ENCODE measurements around the gene SFPQ.
"Not testable (repeated sequence)": the region's sequence is repeated elsewhere in the genome, so short reads cannot be mapped to it uniquely, and the experiment has no call there.

The SFPQ gene

GRCh38 chr1:35145892-35146549, 46.9 kb downstream of the SFPQ start:
- not testable (repeated sequence) for H3K9ac ChIP-seq (ENCODE audit: low read depth, low read length, poor library complexity); H3K36me3 ChIP-seq (replicated peaks in 1 of 2; ENCODE audit: control insufficient read depth in 2 of 2, insufficient read depth in 2 of 2, low read length in 2 of 2); H3K18ac ChIP-seq (ENCODE audit: low read length); H3K27ac ChIP-seq (replicated peaks; ENCODE audit: low read length); H3K4me1 ChIP-seq (ENCODE audit: control insufficient read depth in 2 of 2, insufficient read depth in 1 of 2, low read depth in 1 of 2, low read length in 2 of 2); H2BK12ac ChIP-seq (ENCODE audit: low read length); H4K91ac ChIP-seq (ENCODE audit: low read depth, low read length, poor library complexity); H3K79me1 ChIP-seq (ENCODE audit: low read depth, low read length); H3K23ac ChIP-seq (ENCODE audit: low read depth, low read length, poor library complexity); H2AK5ac ChIP-seq (ENCODE audit: low read depth, low read length); H3K14ac ChIP-seq (ENCODE audit: low read length); H3K4me3 ChIP-seq (ENCODE audit: low read length in 2 of 2); H3K4ac ChIP-seq (ENCODE audit: low read length); H3K9me3 ChIP-seq (replicated peaks in 1 of 2; ENCODE audit: control insufficient read depth in 2 of 2, insufficient read depth in 1 of 2, low read depth in 1 of 2, low read length in 2 of 2); H2BK15ac ChIP-seq (ENCODE audit: low read length); H4K8ac ChIP-seq (ENCODE audit: low read depth, low read length); H2BK120ac ChIP-seq (ENCODE audit: low read depth, low read length); DNase-seq (ENCODE audit: low spot score); H3K4me2 ChIP-seq (ENCODE audit: insufficient read depth, low read length, poor library complexity, severe bottlenecking); H2BK5ac ChIP-seq (ENCODE audit: low read length); H2AFZ ChIP-seq (ENCODE audit: low read length); H3K27me3 ChIP-seq (ENCODE audit: control insufficient read depth in 3 of 3, insufficient read depth in 3 of 3, low read depth in 1 of 3, low read length in 3 of 3)
- no CpG with 5 or more reads among the region's 13 CpGs for WGBS, 2 donors (ENCODE audit: extremely low coverage in 2 of 2, insufficient read length in 2 of 2, insufficient replicate concordance in 1 of 2)

GRCh38 chr1:35143737-35144508, 49.0 kb downstream of the SFPQ start:
- no CpG with 5 or more reads among the region's 12 CpGs for WGBS, 2 donors (ENCODE audit: extremely low coverage in 2 of 2, insufficient read length in 2 of 2, insufficient replicate concordance in 1 of 2)
- H3K79me1 ChIP-seq (ENCODE audit: low read depth, low read length): peaks cover under 1% of the 10 kb centered on the region
- H3K18ac ChIP-seq (ENCODE audit: low read length): no peak overlapping the region
- H3K4me1 ChIP-seq (ENCODE audit: control insufficient read depth in 2 of 2, insufficient read depth in 1 of 2, low read depth in 1 of 2, low read length in 2 of 2): peaks cover 0 to 4% of the 10 kb centered on the region in 2 donors
- H3K9me3 ChIP-seq (replicated peaks in 1 of 2; ENCODE audit: control insufficient read depth in 2 of 2, insufficient read depth in 1 of 2, low read depth in 1 of 2, low read length in 2 of 2): no peaks in the 10 kb centered on the region
- H3K36me3 ChIP-seq (replicated peaks in 1 of 2; ENCODE audit: control insufficient read depth in 2 of 2, insufficient read depth in 2 of 2, low read length in 2 of 2): no peaks in the 10 kb centered on the region
- H3K4me3 ChIP-seq (ENCODE audit: low read length in 2 of 2): no peak overlapping the region
- H2BK5ac ChIP-seq (ENCODE audit: low read length): no peak overlapping the region
- no peak overlapping the region for H2BK15ac ChIP-seq (ENCODE audit: low read length)
- no peak overlapping the region for H3K4ac ChIP-seq (ENCODE audit: low read length)
- no peak overlapping the region for H4K91ac ChIP-seq (ENCODE audit: low read depth, low read length, poor library complexity)
- no peak overlapping the region for H3K27ac ChIP-seq (replicated peaks; ENCODE audit: low read length)
- H3K4me2 ChIP-seq (ENCODE audit: insufficient read depth, low read length, poor library complexity, severe bottlenecking): no peak overlapping the region
- no peak overlapping the region for H3K23ac ChIP-seq (ENCODE audit: low read depth, low read length, poor library complexity)
- peaks cover 0 to 9% (median 0%) of the 10 kb centered on the region in 3 experiments for H3K27me3 ChIP-seq (ENCODE audit: control insufficient read depth in 3 of 3, insufficient read depth in 3 of 3, low read depth in 1 of 3, low read length in 3 of 3)
- H2AK5ac ChIP-seq (ENCODE audit: low read depth, low read length): no peak overlapping the region
- no peak overlapping the region for H2BK12ac ChIP-seq (ENCODE audit: low read length)
- no peak overlapping the region for H3K14ac ChIP-seq (ENCODE audit: low read length)
- no peak overlapping the region for H3K9ac ChIP-seq (ENCODE audit: low read depth, low read length, poor library complexity)
- no peak overlapping the region for H2AFZ ChIP-seq (ENCODE audit: low read length)
- H2BK120ac ChIP-seq (ENCODE audit: low read depth, low read length): no peak overlapping the region
- DNase-seq (ENCODE audit: low spot score): no peak
- H4K8ac ChIP-seq (ENCODE audit: low read depth, low read length): no peak overlapping the region

- H3K23ac ChIP-seq (ENCODE audit: low read depth, low read length, poor library complexity); H3K4ac ChIP-seq (ENCODE audit: low read length); H3K27ac ChIP-seq (replicated peaks; ENCODE audit: low read length); H2BK120ac ChIP-seq (ENCODE audit: low read depth, low read length); H2AFZ ChIP-seq (ENCODE audit: low read length); H3K4me2 ChIP-seq (ENCODE audit: insufficient read depth, low read length, poor library complexity, severe bottlenecking); H4K8ac ChIP-seq (ENCODE audit: low read depth, low read length); H3K4me1 ChIP-seq (ENCODE audit: control insufficient read depth in 2 of 2, insufficient read depth in 1 of 2, low read depth in 1 of 2, low read length in 2 of 2); H3K36me3 ChIP-seq (replicated peaks in 1 of 2; ENCODE audit: control insufficient read depth in 2 of 2, insufficient read depth in 2 of 2, low read length in 2 of 2); DNase-seq (ENCODE audit: low spot score); H2BK15ac ChIP-seq (ENCODE audit: low read length); H3K14ac ChIP-seq (ENCODE audit: low read length); H3K79me1 ChIP-seq (ENCODE audit: low read depth, low read length); H2AK5ac ChIP-seq (ENCODE audit: low read depth, low read length); H3K27me3 ChIP-seq (ENCODE audit: control insufficient read depth in 3 of 3, insufficient read depth in 3 of 3, low read depth in 1 of 3, low read length in 3 of 3); H4K91ac ChIP-seq (ENCODE audit: low read depth, low read length, poor library complexity); H3K9ac ChIP-seq (ENCODE audit: low read depth, low read length, poor library complexity); H2BK12ac ChIP-seq (ENCODE audit: low read length); H3K18ac ChIP-seq (ENCODE audit: low read length); H3K4me3 ChIP-seq (ENCODE audit: low read length in 2 of 2); H2BK5ac ChIP-seq (ENCODE audit: low read length); H3K9me3 ChIP-seq (replicated peaks in 1 of 2; ENCODE audit: control insufficient read depth in 2 of 2, insufficient read depth in 1 of 2, low read depth in 1 of 2, low read length in 2 of 2): not testable (repeated sequence)
- no CpG with 5 or more reads among the region's 9 CpGs for WGBS, 2 donors (ENCODE audit: extremely low coverage in 2 of 2, insufficient read length in 2 of 2, insufficient replicate concordance in 1 of 2)
Measured at GRCh38 chr1:35142728-35143127, 50.2 kb downstream of the SFPQ start.

- H3K14ac ChIP-seq (ENCODE audit: low read length); H3K4me2 ChIP-seq (ENCODE audit: insufficient read depth, low read length, poor library complexity, severe bottlenecking); H3K27ac ChIP-seq (replicated peaks; ENCODE audit: low read length); H3K4ac ChIP-seq (ENCODE audit: low read length); H3K9me3 ChIP-seq (replicated peaks in 1 of 2; ENCODE audit: control insufficient read depth in 2 of 2, insufficient read depth in 1 of 2, low read depth in 1 of 2, low read length in 2 of 2); H3K4me3 ChIP-seq (ENCODE audit: low read length in 2 of 2); H2BK15ac ChIP-seq (ENCODE audit: low read length); H4K8ac ChIP-seq (ENCODE audit: low read depth, low read length); DNase-seq (ENCODE audit: low spot score); H3K36me3 ChIP-seq (replicated peaks in 1 of 2; ENCODE audit: control insufficient read depth in 2 of 2, insufficient read depth in 2 of 2, low read length in 2 of 2); H3K18ac ChIP-seq (ENCODE audit: low read length); H4K91ac ChIP-seq (ENCODE audit: low read depth, low read length, poor library complexity); H3K9ac ChIP-seq (ENCODE audit: low read depth, low read length, poor library complexity); H2AFZ ChIP-seq (ENCODE audit: low read length); H2BK120ac ChIP-seq (ENCODE audit: low read depth, low read length); H3K4me1 ChIP-seq (ENCODE audit: control insufficient read depth in 2 of 2, insufficient read depth in 1 of 2, low read depth in 1 of 2, low read length in 2 of 2); H2BK12ac ChIP-seq (ENCODE audit: low read length); H3K23ac ChIP-seq (ENCODE audit: low read depth, low read length, poor library complexity); H3K79me1 ChIP-seq (ENCODE audit: low read depth, low read length); H2AK5ac ChIP-seq (ENCODE audit: low read depth, low read length); H2BK5ac ChIP-seq (ENCODE audit: low read length); H3K27me3 ChIP-seq (ENCODE audit: control insufficient read depth in 3 of 3, insufficient read depth in 3 of 3, low read depth in 1 of 3, low read length in 3 of 3): not testable (repeated sequence)
Measured at GRCh38 chr1:35142294-35142693, 50.7 kb downstream of the SFPQ start.
